Measurements from ENCODE around the gene AFAP1. TPM values are rescaled to one million over a fixed set of nuclear protein-coding genes. Genes with fewer than 3 reads are reported as not detected.

AFAP1 gene
- polyA plus RNA-seq, 1 donor (not counting 4 experiments of a cell fraction or from before 2014, with no cell fraction given) = 7.6 TPM

DNA sequence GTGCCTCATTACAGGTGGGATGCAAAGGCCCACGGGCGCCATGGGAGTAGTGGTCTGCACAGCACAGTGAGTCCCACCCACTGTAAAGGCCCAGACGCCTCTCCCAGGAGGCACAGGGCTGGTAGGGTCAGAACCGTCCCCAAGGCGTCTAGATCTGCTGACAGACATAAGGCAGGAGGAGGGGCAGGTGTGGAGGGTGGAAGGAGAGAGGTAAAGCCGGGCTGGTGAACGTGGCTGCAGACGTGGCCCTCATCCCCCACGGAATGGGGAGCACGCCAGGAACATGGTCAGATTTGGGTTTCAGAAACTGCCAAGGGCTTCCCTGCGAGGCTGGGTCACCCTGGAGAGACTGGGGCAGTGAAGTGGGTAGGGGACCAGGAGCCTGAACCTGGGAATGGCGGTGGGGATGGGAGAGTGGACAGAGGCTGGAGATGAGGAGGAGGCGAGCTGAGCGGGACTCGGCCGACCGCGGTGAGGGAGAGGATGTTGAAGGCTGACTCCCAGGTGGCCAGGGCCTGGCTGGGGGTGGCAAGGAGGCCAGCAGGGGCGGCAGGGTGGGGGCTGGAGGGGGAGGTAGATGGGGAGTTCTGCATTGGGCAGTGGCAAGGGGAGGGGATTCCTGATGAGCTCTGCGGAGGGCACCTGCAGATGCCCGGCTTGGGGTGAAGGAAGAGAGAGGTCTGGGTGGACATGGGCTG is 184.9 kb downstream of the AFAP1 start:
- H3K27me3 ChIP-seq (ENCODE audit: control insufficient read depth, extremely low read depth, insufficient read depth, low read length) = no peaks in the 10 kb centered on the region

GRCh38 chr4:7753931-7754465 is 185.7 kb downstream of the AFAP1 start:
- H3K36me3 ChIP-seq (ENCODE audit: control insufficient read depth in 2 of 2, extremely low read depth in 1 of 2, insufficient read depth in 2 of 2, low read length in 2 of 2) = peaks cover 0 to 2% of the 10 kb centered on the region in 2 experiments
- no peaks in the 10 kb centered on the region for H3K9me1 ChIP-seq (ENCODE audit: control insufficient read depth, extremely low read depth, insufficient read depth, low read length)
- H3K9ac ChIP-seq (ENCODE audit: control insufficient read depth, extremely low read depth, insufficient read depth, low read length) = peak overlapping the region; percentile 24
- H3K27me3 ChIP-seq (ENCODE audit: control insufficient read depth, extremely low read depth, insufficient read depth, low read length) = no peaks in the 10 kb centered on the region
- FAIRE-seq (no peak), DNase-seq (ENCODE audit: low read depth, low spot score) (no peak)
- no peaks in the 10 kb centered on the region for H4K20me1 ChIP-seq (ENCODE audit: control insufficient read depth, extremely low read depth, insufficient read depth, low read length)
- no peak for TF ChIP-seq CTCF (optimal IDR thresholded peaks at IDR 0.05 in 1 of 3, IDR thresholded peaks at IDR 0.05 in 1 of 3, conservative IDR thresholded peaks at IDR 0.05 in 1 of 3; ENCODE audit: extremely low read depth in 1 of 3, insufficient read depth in 2 of 3, low read length in 3 of 3)
- TF ChIP-seq EZH2 (IDR thresholded peaks at IDR 0.05; ENCODE audit: low read length) = no peak
- dilution Hi-C loops (cut with MboI; ENCODE audit: extremely low pct_ligation_motif_present, low sequenced_read_pairs) = no loop called here
- H3K79me2 ChIP-seq (ENCODE audit: control insufficient read depth, insufficient read depth, low read length) = no peaks in the 10 kb centered on the region
- peak overlapping the region; percentile 45 for H3K4me2 ChIP-seq (ENCODE audit: control insufficient read depth, extremely low read depth, insufficient read depth, low read depth, low read length)
- no peak overlapping the region for H3K4me3 ChIP-seq (ENCODE audit: control insufficient read depth in 2 of 3, extremely low read depth in 1 of 3, insufficient read depth in 2 of 3, low read depth in 1 of 3, low read length in 3 of 3)
- H3K9me3 ChIP-seq (ENCODE audit: control insufficient read depth, low read depth, low read length) = no peaks in the 10 kb centered on the region
- peaks cover 10% of the 10 kb centered on the region for H3K4me1 ChIP-seq (ENCODE audit: control insufficient read depth, extremely low read depth, insufficient read depth, low read length)
- H3K27ac ChIP-seq (ENCODE audit: control insufficient read depth, insufficient read depth, low read length) = peak overlapping the region; percentile 37
- no peak overlapping the region for H2AFZ ChIP-seq (ENCODE audit: control insufficient read depth, low read length)

More for the DNA sequence above, 184.9 kb downstream of the AFAP1 start:
- peaks cover 10% of the 10 kb centered on the region for H3K4me1 ChIP-seq (ENCODE audit: control insufficient read depth, extremely low read depth, insufficient read depth, low read length)
- dilution Hi-C loops (cut with MboI; ENCODE audit: extremely low pct_ligation_motif_present, low sequenced_read_pairs) = no loop called here
- no peaks in the 10 kb centered on the region for H3K9me1 ChIP-seq (ENCODE audit: control insufficient read depth, extremely low read depth, insufficient read depth, low read length)
- no peak overlapping the region for H2AFZ ChIP-seq (ENCODE audit: control insufficient read depth, low read length)
- DNase-seq (ENCODE audit: low read depth, low spot score) (no peak), FAIRE-seq (no peak)
- H3K4me3 ChIP-seq (ENCODE audit: control insufficient read depth in 2 of 3, extremely low read depth in 1 of 3, insufficient read depth in 2 of 3, low read depth in 1 of 3, low read length in 3 of 3) = no peak overlapping the region
- no peak overlapping the region for H3K4me2 ChIP-seq (ENCODE audit: control insufficient read depth, extremely low read depth, insufficient read depth, low read depth, low read length)
- TF ChIP-seq CTCF (optimal IDR thresholded peaks at IDR 0.05 in 1 of 3, IDR thresholded peaks at IDR 0.05 in 1 of 3, conservative IDR thresholded peaks at IDR 0.05 in 1 of 3; ENCODE audit: extremely low read depth in 1 of 3, insufficient read depth in 2 of 3, low read length in 3 of 3) (no peak), EZH2 (IDR thresholded peaks at IDR 0.05; ENCODE audit: low read length) (no peak)
- H3K9ac ChIP-seq (ENCODE audit: control insufficient read depth, extremely low read depth, insufficient read depth, low read length) = no peak overlapping the region
- no peak overlapping the region for H3K27ac ChIP-seq (ENCODE audit: control insufficient read depth, insufficient read depth, low read length)
- no peaks in the 10 kb centered on the region for H3K9me3 ChIP-seq (ENCODE audit: control insufficient read depth, low read depth, low read length)
- H3K79me2 ChIP-seq (ENCODE audit: control insufficient read depth, insufficient read depth, low read length) = no peaks in the 10 kb centered on the region
- H3K36me3 ChIP-seq (ENCODE audit: control insufficient read depth in 2 of 2, extremely low read depth in 1 of 2, insufficient read depth in 2 of 2, low read length in 2 of 2) = peaks cover 0 to 5% of the 10 kb centered on the region in 2 experiments
- no peaks in the 10 kb centered on the region for H4K20me1 ChIP-seq (ENCODE audit: control insufficient read depth, extremely low read depth, insufficient read depth, low read length)
